ENCODE measurements around the gene ZMIZ1. TPM values are rescaled to one million over a fixed set of nuclear protein-coding genes. Genes with fewer than 3 reads are reported as not detected.

ZMIZ1 gene
- total RNA-seq, 1 experiment from 2014 or later = 28.4 TPM

DNA sequence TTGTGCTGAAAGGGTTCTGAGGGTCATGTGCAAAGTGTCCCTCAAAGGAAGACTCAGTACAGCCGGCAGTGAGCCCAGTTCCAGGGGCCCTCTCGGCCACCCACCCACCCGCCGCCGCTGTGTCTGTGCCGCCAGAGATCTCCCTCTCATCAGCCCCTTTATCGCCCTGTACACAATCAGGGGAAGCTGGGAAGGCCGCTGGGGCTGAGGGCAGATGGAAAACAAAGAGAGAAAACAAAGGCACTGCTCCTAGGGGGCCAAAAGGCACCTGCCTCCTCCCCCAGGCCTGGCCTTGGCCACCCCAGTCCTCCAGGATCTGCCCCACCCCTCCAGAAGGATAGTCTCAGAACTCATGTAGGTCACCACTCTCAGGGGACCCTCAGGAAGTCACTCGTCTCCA lies 67.0 kb downstream of the ZMIZ1 start:
- CTCF ChIA-PET = no interaction called here
- no peaks in the 10 kb centered on the region for H3K9me2 ChIP-seq (ENCODE audit: insufficient read depth)
- TF ChIP-seq, protein P1, sequence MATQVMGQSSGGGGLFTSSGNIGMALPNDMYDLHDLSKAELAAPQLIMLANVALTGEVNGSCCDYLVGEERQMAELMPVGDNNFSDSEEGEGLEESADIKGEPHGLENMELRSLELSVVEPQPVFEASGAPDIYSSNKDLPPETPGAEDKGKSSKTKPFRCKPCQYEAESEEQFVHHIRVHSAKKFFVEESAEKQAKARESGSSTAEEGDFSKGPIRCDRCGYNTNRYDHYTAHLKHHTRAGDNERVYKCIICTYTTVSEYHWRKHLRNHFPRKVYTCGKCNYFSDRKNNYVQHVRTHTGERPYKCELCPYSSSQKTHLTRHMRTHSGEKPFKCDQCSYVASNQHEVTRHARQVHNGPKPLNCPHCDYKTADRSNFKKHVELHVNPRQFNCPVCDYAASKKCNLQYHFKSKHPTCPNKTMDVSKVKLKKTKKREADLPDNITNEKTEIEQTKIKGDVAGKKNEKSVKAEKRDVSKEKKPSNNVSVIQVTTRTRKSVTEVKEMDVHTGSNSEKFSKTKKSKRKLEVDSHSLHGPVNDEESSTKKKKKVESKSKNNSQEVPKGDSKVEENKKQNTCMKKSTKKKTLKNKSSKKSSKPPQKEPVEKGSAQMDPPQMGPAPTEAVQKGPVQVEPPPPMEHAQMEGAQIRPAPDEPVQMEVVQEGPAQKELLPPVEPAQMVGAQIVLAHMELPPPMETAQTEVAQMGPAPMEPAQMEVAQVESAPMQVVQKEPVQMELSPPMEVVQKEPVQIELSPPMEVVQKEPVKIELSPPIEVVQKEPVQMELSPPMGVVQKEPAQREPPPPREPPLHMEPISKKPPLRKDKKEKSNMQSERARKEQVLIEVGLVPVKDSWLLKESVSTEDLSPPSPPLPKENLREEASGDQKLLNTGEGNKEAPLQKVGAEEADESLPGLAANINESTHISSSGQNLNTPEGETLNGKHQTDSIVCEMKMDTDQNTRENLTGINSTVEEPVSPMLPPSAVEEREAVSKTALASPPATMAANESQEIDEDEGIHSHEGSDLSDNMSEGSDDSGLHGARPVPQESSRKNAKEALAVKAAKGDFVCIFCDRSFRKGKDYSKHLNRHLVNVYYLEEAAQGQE (IDR thresholded peaks at IDR 0.05; ENCODE audit: low read depth) = no peak
- TF ChIP-seq ZFX (IDR thresholded peaks at IDR 0.05) (no peak), YY1 (IDR thresholded peaks at IDR 0.05; ENCODE audit: extremely low read depth, insufficient replicate concordance, low read depth, low read length) (no peak), SP1 (IDR thresholded peaks at IDR 0.05; ENCODE audit: low read depth) (no peak), ELF1 (IDR thresholded peaks at IDR 0.05; ENCODE audit: borderline replicate concordance, low read depth) (no peak), POLR2A (IDR thresholded peaks at IDR 0.05; ENCODE audit: borderline replicate concordance, extremely low read depth, insufficient read depth, insufficient read length) (no peak)
- no peak overlapping the region for H2AFZ ChIP-seq (ENCODE audit: low read depth, low read length, poor library complexity, severe bottlenecking)
- H3K4me1 ChIP-seq (ENCODE audit: control insufficient read depth in 1 of 2, insufficient read depth in 2 of 2, low read length in 2 of 2) = peaks cover 3 to 5% of the 10 kb centered on the region in 2 experiments; a peak in 2 of 4 replicates
- BruUV-seq (replicated peaks) = no TSS peak
- H3K79me2 ChIP-seq (ENCODE audit: insufficient read depth, low read length) = no peaks in the 10 kb centered on the region
- no peak overlapping the region for H3K4me3 ChIP-seq (replicated peaks in 1 of 2; ENCODE audit: low read depth in 1 of 2, low read length in 2 of 2)
- H3K9me3 ChIP-seq (ENCODE audit: control insufficient read depth in 1 of 2, insufficient read depth in 1 of 2, low read depth in 1 of 2, low read length in 2 of 2) = no peaks in the 10 kb centered on the region
- no peak for ATAC-seq
- no peak overlapping the region for H3K27ac ChIP-seq (ENCODE audit: low read depth, low read length)
- intact Hi-C loops (cut with micrococcal nuclease) = no loop called here
- H3K4me2 ChIP-seq (ENCODE audit: low read length) = no peak overlapping the region
- RAD21 ChIA-PET (ENCODE audit: low non-redundant PET in 1 of 2, low total read pairs in 2 of 2, uncharacterized antibody in 2 of 2, unreplicated experiment in 2 of 2) = interaction anchor here in 1 of 2 experiments (0.6 kb wide), 1 partner anchor 60 kb away, joined by 5 read pairs; no protein-coding TSS in a partner anchor
- POLR2A ChIA-PET = no interaction called here
- DNase-seq (ENCODE audit: low read depth, low spot score) = no peak
- no peaks in the 10 kb centered on the region for H4K20me1 ChIP-seq (ENCODE audit: insufficient read depth)
- H3K27me3 ChIP-seq (ENCODE audit: insufficient read depth, low read length) = no peaks in the 10 kb centered on the region
- no peak overlapping the region for H3K9ac ChIP-seq (ENCODE audit: low read length)
- H3K36me3 ChIP-seq (ENCODE audit: control insufficient read depth in 1 of 2, insufficient read depth in 2 of 2, low read length in 2 of 2) = peaks cover 2 to 6% of the 10 kb centered on the region in 2 experiments; a peak in 2 of 4 replicates
